BJ (cell line): Measurements from ENCODE around the gene CFAP68. TPM values are rescaled to one million over a fixed set of nuclear protein-coding genes. Genes with fewer than 3 reads are reported as not detected.

Experiments
- CTCF ChIA-PET: fragments of 350-600 bp; formaldehyde crosslinking; extraction: SDS; loops from one replicate; lab custom pipeline; 2021; ENCODE audit warnings: antibody characterized with exemption, inconsistent platforms; lab: Yijun Ruan, JAX
- POLR2A ChIA-PET: fragments of 300-600 bp; sonication (Branson Sonifier 250); formaldehyde crosslinking; extraction: SDS; loops from one replicate; lab custom pipeline; 2021; ENCODE audit warnings: antibody characterized with exemption; lab: Charles Lee
- DNase-seq: peaks from one replicate; pipeline ENCODE4 v3.0.0-alpha.2; 2011; ENCODE audit warnings: low read depth
- H3K27me3 ChIP-seq: 2 replicates; pipeline ENCODE4 v1.6.0; 2011; ENCODE audit warnings: low read length; ENCODE audit not compliant: control insufficient read depth, insufficient read depth
- H3K36me3 ChIP-seq: 2 replicates; pipeline ENCODE4 v1.5.1; 2011; ENCODE audit warnings: low read length; ENCODE audit not compliant: control insufficient read depth, insufficient read depth
- H3K4me3 ChIP-seq: 2 replicates; pipeline ENCODE4 v1.5.1; 2011; ENCODE audit warnings: low read depth, mild to moderate bottlenecking, control low read depth, low read length
- CTCF ChIP-seq: IDR thresholded peaks from 2 replicates; pipeline ENCODE4 v1.5.1; 2011; ENCODE audit warnings: low read depth, mild to moderate bottlenecking, control low read depth, inconsistent platforms, low read length, moderate library complexity; ENCODE audit not compliant: insufficient read depth
- polyA plus RNA-seq: library from polyadenylated mRNA; depleted of rRNA; stranded (reverse); fragments of >200 nt; gene quantifications from 2 replicates; pipeline ENCODE4 v1.2.3, GENCODE V29; 2011

Gene CFAP68
- polyA plus RNA-seq, 1 experiment, result 16.6 TPM

- POLR2A ChIA-PET, result no interaction called here
- CTCF ChIA-PET, result no interaction called here
- Histone ChIP-seq H3K27me3 (no peaks in the 10 kb centered on the region), H3K36me3 (no peaks in the 10 kb centered on the region), H3K4me3 (no peak overlapping the region)
- no peak for DNase-seq
- TF ChIP-seq CTCF, result no peak
These were observed 7.5 kb downstream of the CFAP68 start for GRCh38 chr11:111886844-111887243.

GRCh38 chr11:111905411-111905810 is 26.1 kb downstream of the CFAP68 start:
- ChIA-PET POLR2A (no interaction called here), CTCF (interaction anchor here (0.6 kb wide), 1 partner anchor 35 kb away, joined by 3 read pairs; no protein-coding TSS in a partner anchor)
- DNase-seq, result no peak
- H3K4me3 ChIP-seq, result no peak overlapping the region
- no peaks in the 10 kb centered on the region for H3K27me3 ChIP-seq
- H3K36me3 ChIP-seq, result peaks cover 1% of the 10 kb centered on the region; the same call in 1 of the 2 replicates
- no peak for TF ChIP-seq CTCF

- no peaks in the 10 kb centered on the region for H3K27me3 ChIP-seq
- POLR2A ChIA-PET, result no interaction called here
- TF ChIP-seq CTCF, result no peak
- CTCF ChIA-PET, result no interaction called here
- H3K36me3 ChIP-seq, result peaks cover 1% of the 10 kb centered on the region; the same call in 1 of the 2 replicates
- H3K4me3 ChIP-seq, result no peak overlapping the region
- DNase-seq, result no peak
These were observed 27.3 kb downstream of the CFAP68 start for GRCh38 chr11:111906680-111907079.

GRCh38 chr11:111908639-111909305 is 29.4 kb downstream of the CFAP68 start:
- no peak for DNase-seq
- ChIA-PET POLR2A (interaction anchor here (0.6 kb wide), 1 partner anchor 28 kb away, joined by 4 read pairs; no protein-coding TSS in a partner anchor), CTCF (interaction anchor here (1.0 to 1.4 kb wide), 2 partner anchors 7 to 13 kb away, joined by 4 read pairs; no protein-coding TSS in a partner anchor)
- Histone ChIP-seq H3K36me3 (peaks cover 1% of the 10 kb centered on the region; the same call in 1 of the 2 replicates), H3K27me3 (no peaks in the 10 kb centered on the region), H3K4me3 (no peak overlapping the region)
- no peak for TF ChIP-seq CTCF

GRCh38 chr11:111909378-111909777 is 30.0 kb downstream of the CFAP68 start:
- DNase-seq, result no peak
- ChIA-PET CTCF (interaction anchor here (1.4 kb wide), 1 partner anchor 8 kb away, joined by 4 read pairs; no protein-coding TSS in a partner anchor), POLR2A (interaction anchor here (0.6 kb wide), 1 partner anchor 27 kb away, joined by 4 read pairs; no protein-coding TSS in a partner anchor)
- no peaks in the 10 kb centered on the region for H3K27me3 ChIP-seq
- H3K36me3 ChIP-seq, result peaks cover 1% of the 10 kb centered on the region; the same call in 1 of the 2 replicates
- H3K4me3 ChIP-seq, result no peak overlapping the region
- no peak for TF ChIP-seq CTCF
